Caco-2 (cell line): ENCODE measurements around the gene EHMT1. TPM values are rescaled to one million over a fixed set of nuclear protein-coding genes. Genes with fewer than 3 reads are reported as not detected.

Experiments
- BruUV-seq: library from RNA; stranded (reverse); fragments of 400-500 nt; replicated peaks from 2 replicates; lab custom pipeline; 2021; lab: Mats Ljungman, UMichigan
- CTCF ChIA-PET: fragments of 300-600 bp; sonication (Branson Sonifier 250); formaldehyde crosslinking; loops from one replicate; lab custom pipeline; 2022; ENCODE audit warnings: antibody characterized with exemption; lab: Charles Lee
- POLR2A ChIA-PET: fragments of 300-600 bp; sonication (Branson Sonifier 250); formaldehyde crosslinking; loops from one replicate; lab custom pipeline; 2022; ENCODE audit warnings: antibody characterized with exemption; lab: Charles Lee
- DNase-seq, 2 experiments: peaks; one replicate each; pipeline versions ENCODE4 v3.0.0 to v3.0.0-alpha.2; 2020 to 2022
- H3K27me3 ChIP-seq: replicated peaks from 2 replicates; pipeline ENCODE4 v1.6.0; 2011; ENCODE audit warnings: low read length; ENCODE audit not compliant: control insufficient read depth, insufficient read depth
- H3K36me3 ChIP-seq: 2 replicates; pipeline ENCODE4 v1.5.1; 2011; ENCODE audit warnings: low read length; ENCODE audit not compliant: control insufficient read depth, insufficient read depth
- H3K4me1 ChIP-seq: fragments of 250-450 bp; sonication (Bioruptor Pico); 2 replicates; pipeline ENCODE4 v1.5.1; 2020; ENCODE audit warnings: mild to moderate bottlenecking
- H3K4me3 ChIP-seq: 2 replicates; pipeline ENCODE4 v1.5.1; 2011; ENCODE audit warnings: low read depth, mild to moderate bottlenecking, control low read depth, low read length
- H3K9me3 ChIP-seq: fragments of 250-450 bp; sonication (Bioruptor Pico); 2 replicates; pipeline ENCODE4 v1.5.1; 2020; ENCODE audit warnings: mild to moderate bottlenecking, moderate library complexity
- H3K27ac Mint-ChIP-seq: one replicate; pipeline ENCODE4 v1.8.0; 2022; ENCODE audit warnings: mixed read lengths; ENCODE audit not compliant: unreplicated experiment
- H3K27me3 Mint-ChIP-seq: one replicate; pipeline ENCODE4 v1.8.0; 2022; ENCODE audit warnings: mixed read lengths; ENCODE audit not compliant: insufficient read depth, unreplicated experiment
- H3K36me3 Mint-ChIP-seq: one replicate; pipeline ENCODE4 v1.8.0; 2022; ENCODE audit warnings: mild to moderate bottlenecking, mixed read lengths; ENCODE audit not compliant: insufficient read depth, unreplicated experiment
- H3K4me1 Mint-ChIP-seq: one replicate; pipeline ENCODE4 v1.8.0; 2022; ENCODE audit warnings: low read depth, mixed read lengths; ENCODE audit not compliant: unreplicated experiment
- H3K4me3 Mint-ChIP-seq: one replicate; pipeline ENCODE4 v1.8.0; 2022; ENCODE audit warnings: mild to moderate bottlenecking, moderate library complexity, mixed read lengths; ENCODE audit not compliant: unreplicated experiment
- H3K9me3 Mint-ChIP-seq: one replicate; pipeline ENCODE4 v1.8.0; 2022; ENCODE audit warnings: mixed read lengths; ENCODE audit not compliant: unreplicated experiment
- intact Hi-C: fragments of 100-400 bp; cut with micrococcal nuclease; formaldehyde crosslinking; loops from one replicate; pipeline ENCODE4 v1.10.0; 2022; ENCODE audit not compliant: unreplicated experiment
- total RNA-seq: library from RNA; stranded (reverse); gene quantifications from 2 replicates; pipeline ENCODE4 v1.2.3, GENCODE V29; 2022
- TF ChIP-seq, protein P1 (sequence below), 2 experiments: fragments of 200-600 bp in 1 of 2; IDR thresholded peaks; 1 replicate in 1 of 2; 2 replicates in 1 of 2; pipeline versions ENCODE4 v1.5.1 to v1.8.0; 2011 to 2022; ENCODE audit warnings: antibody characterized with exemption in 1 of 2, control low read depth in 1 of 2, inconsistent platforms in 1 of 2, low read depth in 1 of 2, low read length in 1 of 2, mild to moderate bottlenecking in 1 of 2, moderate library complexity in 1 of 2; ENCODE audit not compliant: insufficient read depth in 1 of 2, severe bottlenecking in 1 of 2, unreplicated experiment in 1 of 2

Gene EHMT1
- total RNA-seq, 1 experiment from 2014 or later: 92.9 TPM

DNA sequence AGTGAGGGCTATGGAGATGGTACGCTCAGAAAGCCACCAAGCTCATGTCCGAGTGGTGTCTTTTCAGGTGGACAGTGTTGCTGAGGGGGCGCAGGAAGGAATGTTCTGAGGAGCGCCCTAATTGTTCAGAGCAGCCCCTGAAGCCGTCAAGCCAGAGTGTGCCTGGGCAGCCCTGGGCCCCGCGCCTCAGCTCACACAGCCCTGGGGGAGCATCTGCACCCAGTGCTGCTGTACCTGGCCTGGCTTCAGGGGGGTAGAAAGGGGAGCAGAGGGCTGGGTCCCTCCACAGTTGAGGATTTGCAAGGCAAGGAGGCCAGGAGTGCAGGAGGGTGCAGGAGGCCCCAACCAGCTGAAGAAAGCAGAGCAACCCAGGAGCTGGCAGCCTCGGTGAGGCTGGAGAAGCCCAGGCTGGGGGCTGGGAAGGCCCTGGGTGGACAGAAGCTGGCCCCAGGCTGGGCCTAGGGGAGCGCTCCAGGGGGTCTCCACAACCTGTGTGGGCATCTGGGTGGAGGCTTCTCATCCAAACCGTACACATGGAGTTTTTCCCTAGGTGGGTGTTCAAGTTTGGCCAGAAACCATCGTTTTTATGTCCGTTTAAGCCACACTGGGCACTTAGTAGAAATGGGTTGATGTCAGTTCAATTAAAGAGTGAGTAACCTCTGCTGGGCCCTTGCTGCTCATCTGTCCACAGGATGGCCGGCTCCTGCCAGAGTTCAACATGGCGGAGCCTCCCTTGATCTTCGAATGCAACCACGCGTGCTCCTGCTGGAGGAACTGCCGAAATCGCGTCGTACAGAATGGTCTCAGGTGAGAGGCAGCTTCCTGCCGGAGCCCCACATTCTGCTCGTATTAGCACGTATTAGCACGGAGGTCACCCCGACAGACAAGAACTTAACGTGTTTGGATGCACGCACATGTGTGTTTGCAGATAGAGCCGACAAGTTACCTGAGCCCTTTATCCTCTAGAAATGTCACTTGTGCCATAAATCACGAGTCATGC is 196.8 kb downstream of the EHMT1 start:
- no peaks in the 10 kb centered on the region for H3K4me1 Mint-ChIP-seq
- H3K27me3 Mint-ChIP-seq: no peaks in the 10 kb centered on the region
- TF ChIP-seq, protein P1, sequence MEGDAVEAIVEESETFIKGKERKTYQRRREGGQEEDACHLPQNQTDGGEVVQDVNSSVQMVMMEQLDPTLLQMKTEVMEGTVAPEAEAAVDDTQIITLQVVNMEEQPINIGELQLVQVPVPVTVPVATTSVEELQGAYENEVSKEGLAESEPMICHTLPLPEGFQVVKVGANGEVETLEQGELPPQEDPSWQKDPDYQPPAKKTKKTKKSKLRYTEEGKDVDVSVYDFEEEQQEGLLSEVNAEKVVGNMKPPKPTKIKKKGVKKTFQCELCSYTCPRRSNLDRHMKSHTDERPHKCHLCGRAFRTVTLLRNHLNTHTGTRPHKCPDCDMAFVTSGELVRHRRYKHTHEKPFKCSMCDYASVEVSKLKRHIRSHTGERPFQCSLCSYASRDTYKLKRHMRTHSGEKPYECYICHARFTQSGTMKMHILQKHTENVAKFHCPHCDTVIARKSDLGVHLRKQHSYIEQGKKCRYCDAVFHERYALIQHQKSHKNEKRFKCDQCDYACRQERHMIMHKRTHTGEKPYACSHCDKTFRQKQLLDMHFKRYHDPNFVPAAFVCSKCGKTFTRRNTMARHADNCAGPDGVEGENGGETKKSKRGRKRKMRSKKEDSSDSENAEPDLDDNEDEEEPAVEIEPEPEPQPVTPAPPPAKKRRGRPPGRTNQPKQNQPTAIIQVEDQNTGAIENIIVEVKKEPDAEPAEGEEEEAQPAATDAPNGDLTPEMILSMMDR (IDR thresholded peaks at IDR 0.05; ENCODE audit: insufficient read depth in 1 of 2, low read depth in 1 of 2, low read length in 1 of 2, severe bottlenecking in 1 of 2, unreplicated experiment in 1 of 2): no peak
- intact Hi-C loops: no loop called here
- no TSS peak for BruUV-seq
- Histone ChIP-seq H3K27me3 (no peaks in the 10 kb centered on the region), H3K9me3 (no peaks in the 10 kb centered on the region; the same call in 1 of the 2 replicates), H3K4me1 (no peaks in the 10 kb centered on the region), H3K4me3 (no peak overlapping the region), H3K36me3 (peaks cover 7% of the 10 kb centered on the region)
- CTCF ChIA-PET: no interaction called here
- peaks cover 55% of the 10 kb centered on the region for H3K36me3 Mint-ChIP-seq
- H3K27ac Mint-ChIP-seq: no peak overlapping the region
- no peaks in the 10 kb centered on the region for H3K9me3 Mint-ChIP-seq
- POLR2A ChIA-PET: no interaction called here
- no peak overlapping the region for H3K4me3 Mint-ChIP-seq
- no peak for DNase-seq

DNA sequence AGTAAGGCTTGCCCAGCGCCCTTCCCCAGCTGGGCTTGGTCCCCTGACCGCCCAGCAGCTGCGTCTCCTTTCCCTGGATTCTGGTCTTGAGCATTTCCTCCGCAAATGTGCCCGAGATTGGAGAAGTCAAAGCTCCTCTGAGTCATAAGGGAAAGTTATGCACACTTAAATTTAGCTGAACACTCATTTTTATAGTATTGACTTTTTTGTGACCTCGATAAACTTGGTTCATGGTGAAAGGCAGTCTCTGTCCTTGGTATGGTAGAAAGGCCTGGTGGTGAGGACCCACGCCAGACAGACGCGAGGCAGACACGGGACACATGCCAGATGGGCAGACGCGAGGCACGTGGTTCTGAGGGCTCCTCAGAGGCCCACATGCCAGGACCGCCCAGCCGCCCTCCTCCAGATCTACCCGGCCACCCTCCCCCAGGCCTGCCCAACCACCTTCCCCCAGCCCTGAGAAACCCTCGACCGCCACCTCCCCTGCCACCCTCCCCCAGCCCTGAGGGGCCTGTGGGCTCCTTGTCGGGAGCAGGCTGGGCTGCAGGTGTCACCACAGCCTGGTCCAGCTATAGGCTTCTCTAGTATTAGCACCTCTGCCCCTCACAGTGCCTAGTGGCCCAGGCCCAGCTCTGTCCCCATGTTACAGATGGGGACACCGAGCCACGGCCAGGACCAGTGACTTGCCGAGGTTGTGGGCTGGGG is 197.9 kb downstream of the EHMT1 start:
- peaks cover 63% of the 10 kb centered on the region for H3K36me3 Mint-ChIP-seq
- no TSS peak for BruUV-seq
- H3K27me3 ChIP-seq: no peaks in the 10 kb centered on the region

More for the DNA sequence above, 197.9 kb downstream of the EHMT1 start:
- no peaks in the 10 kb centered on the region for H3K4me1 Mint-ChIP-seq
- POLR2A ChIA-PET: no interaction called here
- H3K9me3 ChIP-seq: peaks cover 4% of the 10 kb centered on the region; the same call in 1 of the 2 replicates
- CTCF ChIA-PET: no interaction called here
- TF ChIP-seq, protein P1 (IDR thresholded peaks at IDR 0.05; ENCODE audit: insufficient read depth in 1 of 2, low read depth in 1 of 2, low read length in 1 of 2, severe bottlenecking in 1 of 2, unreplicated experiment in 1 of 2): no peak
- H3K27ac Mint-ChIP-seq: no peak overlapping the region
- no peaks in the 10 kb centered on the region for H3K4me1 ChIP-seq
- peaks cover under 1% of the 10 kb centered on the region for H3K9me3 Mint-ChIP-seq
- no peak for DNase-seq
- H3K36me3 ChIP-seq: peaks cover 7% of the 10 kb centered on the region
- intact Hi-C loops: no loop called here
- no peak overlapping the region for H3K4me3 Mint-ChIP-seq
- H3K27me3 Mint-ChIP-seq: no peaks in the 10 kb centered on the region
- H3K4me3 ChIP-seq: no peak overlapping the region
